ENCODE data around the gene JHY. TPM values are rescaled to one million over a fixed set of nuclear protein-coding genes. Genes with fewer than 3 reads are reported as not detected.

The JHY gene
- total RNA-seq, 1 experiment from 2014 or later: 4.8 TPM

DNA sequence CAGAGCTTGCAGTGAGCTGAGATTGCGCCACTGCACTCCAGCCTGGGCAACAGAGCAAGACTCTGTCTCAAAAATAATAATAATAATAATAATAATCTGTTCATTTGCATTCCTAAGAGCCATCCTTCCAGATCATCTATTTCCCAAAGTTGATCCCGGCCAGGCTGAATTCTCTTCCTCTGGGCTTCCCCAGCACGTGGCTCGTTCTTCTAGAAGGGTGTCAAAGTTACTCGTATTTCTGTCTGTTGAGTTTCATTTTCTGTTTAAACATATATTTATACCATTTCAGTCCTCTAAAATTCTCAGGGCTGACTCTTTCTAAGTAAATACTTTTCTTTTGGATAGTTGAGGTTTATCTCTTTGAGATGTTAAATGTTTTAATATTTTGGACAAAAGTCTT, 4.8 kb upstream of the JHY start:
- Histone ChIP-seq H3K9ac (ENCODE audit: low read length) (no peak overlapping the region), H3K27me3 (ENCODE audit: insufficient read depth, low read length) (no peaks in the 10 kb centered on the region), H3K9me3 (ENCODE audit: control insufficient read depth in 1 of 2, insufficient read depth in 1 of 2, low read depth in 1 of 2, low read length in 2 of 2) (no peaks in the 10 kb centered on the region), H3K4me3 (replicated peaks in 1 of 2; ENCODE audit: low read depth in 1 of 2, low read length in 2 of 2) (no peak overlapping the region), H3K4me2 (ENCODE audit: low read length) (no peak overlapping the region), H3K36me3 (ENCODE audit: control insufficient read depth in 1 of 2, insufficient read depth in 2 of 2, low read length in 2 of 2) (no peaks in the 10 kb centered on the region), H3K27ac (ENCODE audit: low read depth, low read length) (no peak overlapping the region), H3K4me1 (ENCODE audit: control insufficient read depth in 1 of 2, insufficient read depth in 2 of 2, low read length in 2 of 2) (peaks cover 3 to 7% of the 10 kb centered on the region in 2 experiments; a peak in 2 of 4 replicates), H3K9me2 (ENCODE audit: insufficient read depth) (no peaks in the 10 kb centered on the region), H2AFZ (ENCODE audit: low read depth, low read length, poor library complexity, severe bottlenecking) (no peak overlapping the region), H4K20me1 (ENCODE audit: insufficient read depth) (no peaks in the 10 kb centered on the region), H3K79me2 (ENCODE audit: insufficient read depth, low read length) (no peaks in the 10 kb centered on the region)
- POLR2A ChIA-PET: no interaction called here
- RAD21 ChIA-PET (ENCODE audit: low non-redundant PET in 1 of 2, low total read pairs in 2 of 2, uncharacterized antibody in 2 of 2, unreplicated experiment in 2 of 2): no interaction called here
- intact Hi-C loops (cut with micrococcal nuclease): no loop called here
- CTCF ChIA-PET: interaction anchor here (1.3 kb wide), 1 partner anchor 14 kb away, joined by 6 read pairs; no protein-coding TSS in a partner anchor
- TF ChIP-seq CBX3 (IDR thresholded peaks at IDR 0.05; ENCODE audit: low read depth): no peak
- TF ChIP-seq, protein P1, sequence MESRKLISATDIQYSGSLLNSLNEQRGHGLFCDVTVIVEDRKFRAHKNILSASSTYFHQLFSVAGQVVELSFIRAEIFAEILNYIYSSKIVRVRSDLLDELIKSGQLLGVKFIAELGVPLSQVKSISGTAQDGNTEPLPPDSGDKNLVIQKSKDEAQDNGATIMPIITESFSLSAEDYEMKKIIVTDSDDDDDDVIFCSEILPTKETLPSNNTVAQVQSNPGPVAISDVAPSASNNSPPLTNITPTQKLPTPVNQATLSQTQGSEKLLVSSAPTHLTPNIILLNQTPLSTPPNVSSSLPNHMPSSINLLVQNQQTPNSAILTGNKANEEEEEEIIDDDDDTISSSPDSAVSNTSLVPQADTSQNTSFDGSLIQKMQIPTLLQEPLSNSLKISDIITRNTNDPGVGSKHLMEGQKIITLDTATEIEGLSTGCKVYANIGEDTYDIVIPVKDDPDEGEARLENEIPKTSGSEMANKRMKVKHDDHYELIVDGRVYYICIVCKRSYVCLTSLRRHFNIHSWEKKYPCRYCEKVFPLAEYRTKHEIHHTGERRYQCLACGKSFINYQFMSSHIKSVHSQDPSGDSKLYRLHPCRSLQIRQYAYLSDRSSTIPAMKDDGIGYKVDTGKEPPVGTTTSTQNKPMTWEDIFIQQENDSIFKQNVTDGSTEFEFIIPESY (IDR thresholded peaks at IDR 0.05; ENCODE audit: extremely low read depth, insufficient replicate concordance, low read length): no peak
- no peak for TF ChIP-seq JUND (IDR thresholded peaks at IDR 0.05)
- no peak for TF ChIP-seq YY1 (IDR thresholded peaks at IDR 0.05; ENCODE audit: extremely low read depth, insufficient replicate concordance, low read depth, low read length)
- TF ChIP-seq, protein P2, sequence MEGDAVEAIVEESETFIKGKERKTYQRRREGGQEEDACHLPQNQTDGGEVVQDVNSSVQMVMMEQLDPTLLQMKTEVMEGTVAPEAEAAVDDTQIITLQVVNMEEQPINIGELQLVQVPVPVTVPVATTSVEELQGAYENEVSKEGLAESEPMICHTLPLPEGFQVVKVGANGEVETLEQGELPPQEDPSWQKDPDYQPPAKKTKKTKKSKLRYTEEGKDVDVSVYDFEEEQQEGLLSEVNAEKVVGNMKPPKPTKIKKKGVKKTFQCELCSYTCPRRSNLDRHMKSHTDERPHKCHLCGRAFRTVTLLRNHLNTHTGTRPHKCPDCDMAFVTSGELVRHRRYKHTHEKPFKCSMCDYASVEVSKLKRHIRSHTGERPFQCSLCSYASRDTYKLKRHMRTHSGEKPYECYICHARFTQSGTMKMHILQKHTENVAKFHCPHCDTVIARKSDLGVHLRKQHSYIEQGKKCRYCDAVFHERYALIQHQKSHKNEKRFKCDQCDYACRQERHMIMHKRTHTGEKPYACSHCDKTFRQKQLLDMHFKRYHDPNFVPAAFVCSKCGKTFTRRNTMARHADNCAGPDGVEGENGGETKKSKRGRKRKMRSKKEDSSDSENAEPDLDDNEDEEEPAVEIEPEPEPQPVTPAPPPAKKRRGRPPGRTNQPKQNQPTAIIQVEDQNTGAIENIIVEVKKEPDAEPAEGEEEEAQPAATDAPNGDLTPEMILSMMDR (IDR thresholded peaks at IDR 0.05 in 2 of 3, conservative IDR thresholded peaks at IDR 0.05 in 1 of 3; ENCODE audit: borderline replicate concordance in 1 of 3, insufficient read depth in 1 of 3, low read depth in 2 of 3, low read length in 2 of 3): no peak
- TF ChIP-seq SRF (IDR thresholded peaks at IDR 0.05; ENCODE audit: low read depth): no peak
- TF ChIP-seq EGR1 (IDR thresholded peaks at IDR 0.05; ENCODE audit: low read depth): no peak
- no peak for TF ChIP-seq POLR2AphosphoS5 (IDR thresholded peaks at IDR 0.05; ENCODE audit: low read depth, low read length)
- TF ChIP-seq, protein P3, sequence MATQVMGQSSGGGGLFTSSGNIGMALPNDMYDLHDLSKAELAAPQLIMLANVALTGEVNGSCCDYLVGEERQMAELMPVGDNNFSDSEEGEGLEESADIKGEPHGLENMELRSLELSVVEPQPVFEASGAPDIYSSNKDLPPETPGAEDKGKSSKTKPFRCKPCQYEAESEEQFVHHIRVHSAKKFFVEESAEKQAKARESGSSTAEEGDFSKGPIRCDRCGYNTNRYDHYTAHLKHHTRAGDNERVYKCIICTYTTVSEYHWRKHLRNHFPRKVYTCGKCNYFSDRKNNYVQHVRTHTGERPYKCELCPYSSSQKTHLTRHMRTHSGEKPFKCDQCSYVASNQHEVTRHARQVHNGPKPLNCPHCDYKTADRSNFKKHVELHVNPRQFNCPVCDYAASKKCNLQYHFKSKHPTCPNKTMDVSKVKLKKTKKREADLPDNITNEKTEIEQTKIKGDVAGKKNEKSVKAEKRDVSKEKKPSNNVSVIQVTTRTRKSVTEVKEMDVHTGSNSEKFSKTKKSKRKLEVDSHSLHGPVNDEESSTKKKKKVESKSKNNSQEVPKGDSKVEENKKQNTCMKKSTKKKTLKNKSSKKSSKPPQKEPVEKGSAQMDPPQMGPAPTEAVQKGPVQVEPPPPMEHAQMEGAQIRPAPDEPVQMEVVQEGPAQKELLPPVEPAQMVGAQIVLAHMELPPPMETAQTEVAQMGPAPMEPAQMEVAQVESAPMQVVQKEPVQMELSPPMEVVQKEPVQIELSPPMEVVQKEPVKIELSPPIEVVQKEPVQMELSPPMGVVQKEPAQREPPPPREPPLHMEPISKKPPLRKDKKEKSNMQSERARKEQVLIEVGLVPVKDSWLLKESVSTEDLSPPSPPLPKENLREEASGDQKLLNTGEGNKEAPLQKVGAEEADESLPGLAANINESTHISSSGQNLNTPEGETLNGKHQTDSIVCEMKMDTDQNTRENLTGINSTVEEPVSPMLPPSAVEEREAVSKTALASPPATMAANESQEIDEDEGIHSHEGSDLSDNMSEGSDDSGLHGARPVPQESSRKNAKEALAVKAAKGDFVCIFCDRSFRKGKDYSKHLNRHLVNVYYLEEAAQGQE (IDR thresholded peaks at IDR 0.05; ENCODE audit: low read depth): no peak
- TF ChIP-seq EZH2 (IDR thresholded peaks at IDR 0.05): no peak
- no peak for TF ChIP-seq FOSL1 (IDR thresholded peaks at IDR 0.05; ENCODE audit: low read depth)
- TF ChIP-seq TCF7L2 (IDR thresholded peaks at IDR 0.05; ENCODE audit: borderline replicate concordance, extremely low read depth, insufficient read depth, insufficient read length): no peak
- TF ChIP-seq POLR2A (IDR thresholded peaks at IDR 0.05; ENCODE audit: borderline replicate concordance, extremely low read depth, insufficient read depth, insufficient read length): no peak
- ATAC-seq: no peak
- DNase-seq (ENCODE audit: low read depth, low spot score): no peak
- no TSS peak for BruUV-seq (replicated peaks)
